Hematopoietic multipotent progenitor cell treated with erythropoietin and hydrocortisone succinate and interleukin-3 and kit ligand, for 4 days (in vitro differentiated cells): ENCODE data around the gene MAN1A1.

Experiments
- DNase-seq: peaks from one replicate; pipeline ENCODE4 v3.0.0-alpha.2; 2015

The MAN1A1 gene

DNA sequence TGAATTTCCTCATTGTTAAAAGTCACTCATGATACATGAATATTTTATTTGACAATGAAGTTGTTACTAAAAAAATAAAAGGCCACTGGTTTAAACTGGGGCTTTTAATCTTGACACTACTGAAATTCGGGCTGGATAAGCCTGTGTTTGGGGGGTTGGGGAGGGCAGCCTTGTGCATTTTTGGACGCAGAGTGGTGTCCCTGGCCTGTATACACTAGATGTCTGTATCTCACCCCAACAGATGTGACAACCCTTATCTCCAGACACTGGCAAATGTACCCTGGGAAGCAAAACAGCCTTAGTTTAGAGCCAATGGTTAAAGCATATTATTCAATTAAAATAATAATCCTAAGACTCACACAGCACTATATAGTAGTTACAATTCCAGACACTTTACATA lies 24.8 kb downstream of the MAN1A1 start:
- peak; percentile 95 for DNase-seq

DNA sequence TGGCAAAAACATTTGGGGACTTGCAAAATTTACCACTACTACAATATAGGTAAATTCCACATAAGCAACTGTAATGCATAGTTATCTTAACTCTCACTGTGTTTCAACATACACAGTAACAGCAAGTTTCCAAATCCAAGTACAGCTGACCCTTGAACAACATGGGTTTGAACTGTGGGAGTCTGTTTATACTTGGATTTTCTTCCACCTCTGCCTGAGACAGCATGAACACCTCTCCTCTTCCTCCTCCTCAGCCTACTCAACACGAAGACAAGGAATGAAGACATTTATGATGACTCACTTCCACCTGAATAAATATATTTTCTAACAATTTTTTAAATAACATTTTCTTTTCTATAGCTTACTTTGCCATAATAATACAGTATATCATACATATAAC lies 25.6 kb downstream of the MAN1A1 start:
- DNase-seq, result no peak

DNA sequence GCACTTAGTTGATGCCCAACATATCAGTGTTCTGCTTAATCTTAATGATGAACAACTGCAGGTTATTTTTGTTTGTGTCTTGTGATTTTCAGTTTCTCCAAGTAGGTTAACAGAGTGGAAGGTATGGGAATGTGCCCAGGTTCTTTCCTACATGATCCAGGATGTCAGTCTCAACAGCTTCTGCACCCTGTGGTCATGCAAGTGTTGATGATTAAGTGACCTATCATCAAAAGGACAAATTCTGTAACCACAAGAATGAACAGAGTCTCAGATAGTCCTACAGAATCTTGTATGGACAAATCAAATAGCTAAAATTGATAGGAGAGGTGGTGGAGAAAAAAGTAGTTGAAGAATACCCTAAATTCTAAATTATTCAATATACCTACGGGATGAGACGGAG lies 26.1 kb downstream of the MAN1A1 start:
- no peak for DNase-seq

- DNase-seq, result no peak
Measured at GRCh38 chr6:119322715-119323350, 26.7 kb downstream of the MAN1A1 start.

DNA sequence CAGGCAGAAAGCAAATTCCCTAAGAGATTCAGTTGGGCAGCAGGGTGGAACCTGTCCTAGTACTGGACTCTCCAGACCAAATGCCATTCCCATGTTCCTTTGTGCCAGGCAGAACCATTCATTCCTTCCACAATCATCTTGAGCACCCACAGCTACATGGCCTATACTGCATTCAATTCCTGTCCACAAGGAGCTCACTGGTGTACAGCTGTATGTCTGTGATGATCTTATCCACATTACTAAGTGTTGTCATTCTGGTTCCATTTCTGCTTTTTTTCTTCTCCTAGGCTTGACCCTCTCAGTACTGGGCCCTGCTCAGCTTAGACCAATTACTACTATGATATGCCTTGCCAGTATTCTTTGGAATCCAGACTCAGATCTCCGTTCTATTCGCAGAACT lies 27.5 kb downstream of the MAN1A1 start:
- no peak for DNase-seq

- no peak for DNase-seq
Measured at GRCh38 chr6:119319694-119320093, 29.9 kb downstream of the MAN1A1 start.

DNA sequence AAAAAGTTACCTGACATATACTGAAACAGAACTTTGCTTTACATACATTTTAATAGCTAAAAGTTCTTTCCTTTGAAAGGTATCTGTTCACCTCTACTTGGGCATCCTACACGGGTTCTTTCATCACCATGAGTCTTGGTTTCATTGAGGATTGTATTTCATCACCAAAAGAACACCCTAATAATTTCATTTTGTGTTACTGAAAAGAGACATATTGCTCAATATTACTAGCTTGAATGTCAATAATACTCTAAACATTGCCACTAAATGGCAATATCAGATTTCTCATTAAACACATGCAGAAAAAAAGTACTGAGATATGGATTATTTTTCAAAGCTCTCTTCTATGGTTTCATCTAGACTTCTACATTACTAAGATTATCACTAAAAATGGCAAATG lies 30.8 kb downstream of the MAN1A1 start:
- no peak for DNase-seq

- no peak for DNase-seq
Measured at GRCh38 chr6:119318176-119318575, 31.4 kb downstream of the MAN1A1 start.

- no peak for DNase-seq
Measured at GRCh38 chr6:119317007-119317406, 32.6 kb downstream of the MAN1A1 start.

DNA sequence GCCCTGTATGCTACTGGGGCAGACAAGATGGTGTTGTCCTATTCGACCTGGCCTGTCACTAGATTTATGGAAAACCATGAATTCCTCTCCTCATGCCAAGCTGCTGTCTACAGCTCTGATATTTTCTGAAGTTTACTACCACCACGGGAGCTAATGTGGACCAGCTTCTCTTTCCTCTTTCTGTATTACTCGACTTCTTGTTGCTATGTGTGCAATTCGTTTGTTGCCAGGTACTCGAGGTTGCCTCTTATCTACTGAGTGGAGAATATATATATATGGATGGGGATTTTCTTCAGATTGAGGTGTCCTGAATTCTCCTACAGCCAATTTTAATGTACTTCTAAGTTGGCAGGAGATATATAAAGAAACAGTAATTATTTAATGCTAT lies 34.7 kb downstream of the MAN1A1 start:
- peak; percentile 44 for DNase-seq

DNA sequence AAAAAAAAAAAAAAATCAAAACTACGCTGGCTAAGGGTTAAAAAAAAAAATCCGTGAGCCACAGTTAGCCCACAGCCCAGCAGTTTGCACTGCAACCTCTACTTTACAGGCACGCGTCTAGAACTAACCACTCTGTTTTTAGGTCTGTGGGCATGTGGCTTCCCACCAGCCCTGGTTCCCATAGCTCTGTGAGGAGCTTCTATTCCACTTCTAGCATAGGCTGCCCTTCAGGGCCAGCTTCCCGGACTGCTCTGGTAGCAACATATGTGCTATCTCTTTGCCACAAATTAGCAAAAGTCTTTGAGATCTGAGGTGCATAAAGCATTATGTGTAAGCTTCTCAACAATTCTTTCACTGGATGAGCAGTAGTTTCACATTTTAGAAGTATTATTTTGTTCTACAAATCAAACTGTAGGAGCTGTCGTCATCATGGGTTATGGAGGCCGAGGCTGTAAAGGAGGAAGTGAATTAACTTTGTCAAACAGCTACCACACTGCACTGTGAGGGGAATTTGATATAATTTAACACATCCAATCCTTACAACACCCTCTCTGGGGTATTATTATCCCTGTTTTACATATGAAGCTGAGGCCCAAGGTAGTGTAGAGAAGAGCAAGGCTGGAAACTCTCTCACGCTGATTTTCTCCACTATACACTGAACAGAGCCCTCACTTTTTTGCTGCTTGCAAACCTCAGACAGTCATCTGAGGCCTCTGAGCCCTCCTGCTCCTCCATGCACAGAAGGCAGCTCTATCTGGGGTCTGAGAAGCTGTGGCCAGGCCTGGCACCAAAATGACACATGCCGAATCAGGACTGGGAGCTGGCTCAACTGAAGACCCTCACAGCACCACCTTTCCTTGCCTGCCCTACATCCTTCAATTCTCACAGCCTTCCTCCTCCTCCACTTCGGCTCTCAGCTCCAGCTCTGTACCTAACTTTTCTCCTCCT lies 35.4 kb downstream of the MAN1A1 start:
- peak; percentile 66 for DNase-seq

DNA sequence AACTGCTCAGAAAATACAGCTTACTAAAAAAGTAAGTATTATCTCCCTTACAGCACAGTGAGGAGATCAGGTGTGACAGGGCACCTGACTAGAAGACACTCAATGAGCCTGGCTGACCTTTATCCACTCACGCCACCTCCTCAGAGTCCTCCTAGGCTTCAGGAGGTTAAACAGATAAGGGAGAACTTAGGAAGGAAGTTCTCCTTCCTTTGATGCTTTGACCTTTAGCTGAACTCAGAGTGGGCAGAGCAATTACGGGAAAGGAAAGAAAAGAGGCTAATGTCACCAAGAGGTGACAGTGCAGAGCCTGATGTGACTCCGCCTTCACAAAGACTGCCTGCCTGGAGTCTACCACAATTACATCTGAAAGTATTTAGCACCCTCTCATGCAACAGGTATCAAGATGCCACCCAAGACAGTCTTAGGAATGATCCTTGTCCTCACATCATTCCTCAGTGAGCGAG lies 36.7 kb downstream of the MAN1A1 start:
- peak; percentile 70 for DNase-seq

- no peak for DNase-seq
Measured at GRCh38 chr6:119312441-119312840, 37.1 kb downstream of the MAN1A1 start.

DNA sequence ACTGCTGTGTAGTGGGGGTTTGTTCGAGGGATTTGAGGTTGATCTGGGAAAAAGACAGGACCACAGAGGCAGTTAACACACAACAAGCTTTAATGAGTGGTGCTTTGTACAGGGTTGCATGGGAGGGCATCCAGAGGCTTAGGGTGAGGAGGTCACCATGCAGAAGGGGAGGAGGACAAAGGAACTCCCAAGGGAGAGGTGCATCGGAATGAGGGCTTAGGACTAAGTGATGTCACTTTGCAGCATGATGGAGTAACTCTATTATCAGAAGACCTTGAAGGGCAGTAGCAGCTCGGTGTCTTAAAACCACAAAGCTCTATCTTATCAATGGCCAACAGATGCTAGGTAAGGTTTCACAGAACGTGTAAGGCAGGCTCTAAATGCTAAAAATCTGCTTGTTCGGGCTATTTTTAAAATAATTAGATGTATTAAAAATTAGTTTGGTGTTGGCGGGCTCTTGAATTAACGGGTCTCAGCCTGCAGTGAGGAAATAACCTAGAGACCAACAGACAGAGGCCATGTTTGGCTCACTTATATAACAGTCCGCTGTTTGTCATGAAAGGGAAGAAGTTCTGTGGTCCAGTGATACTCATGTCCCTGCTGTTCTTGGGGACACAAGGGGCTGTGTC lies 37.9 kb downstream of the MAN1A1 start:
- peak; percentile 89 for DNase-seq

- DNase-seq, result no peak
Measured at GRCh38 chr6:119310486-119311036, 39.0 kb downstream of the MAN1A1 start.

- no peak for DNase-seq
Measured at GRCh38 chr6:119308991-119309657, 40.4 kb downstream of the MAN1A1 start.

GRCh38 chr6:119308048-119308570 lies 41.5 kb downstream of the MAN1A1 start:
- DNase-seq, result peak; percentile 60

DNA sequence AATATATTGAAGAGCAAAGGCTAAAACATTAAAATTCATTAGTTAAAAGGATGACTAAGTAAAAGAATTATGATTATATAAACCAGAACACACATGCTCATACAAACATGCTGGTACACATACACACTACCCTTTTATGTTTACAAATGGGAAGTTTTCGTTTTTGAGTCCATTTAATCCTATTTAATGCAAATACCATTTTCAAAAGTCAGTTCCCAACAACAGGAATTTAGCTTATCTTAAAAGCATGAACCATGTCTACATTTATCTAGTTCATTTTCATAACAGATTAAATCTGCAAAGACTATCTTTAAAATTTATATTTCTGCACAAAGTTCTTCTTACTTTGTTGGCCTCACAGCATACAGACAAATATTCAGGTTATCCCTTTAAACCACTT lies 42.5 kb downstream of the MAN1A1 start:
- DNase-seq, result no peak

DNA sequence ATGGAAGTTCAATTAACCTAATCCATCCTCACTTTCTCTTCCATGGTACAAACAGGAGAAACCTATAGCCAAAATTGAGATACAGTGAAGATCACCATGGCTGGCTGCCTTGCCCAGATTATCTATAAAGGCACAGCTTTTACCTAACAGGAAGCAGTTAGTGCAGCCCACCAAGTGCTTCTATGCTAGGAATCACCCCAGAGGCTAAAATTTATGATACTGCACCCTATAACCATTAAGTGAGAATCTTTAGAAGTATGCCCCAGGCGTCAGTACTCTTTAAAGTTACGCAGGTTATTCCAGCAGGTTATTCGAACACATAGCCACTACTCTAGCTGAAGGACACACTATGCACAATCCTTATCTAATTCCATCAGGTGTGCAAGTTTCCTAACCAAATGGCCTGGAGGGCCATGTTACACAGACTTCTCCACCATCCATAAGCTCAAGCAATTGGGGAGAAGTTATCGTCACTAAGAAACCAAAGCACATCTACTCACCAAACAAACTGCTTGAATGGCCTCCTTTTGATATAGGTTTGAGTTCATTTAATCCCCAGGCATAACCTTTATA lies 43.1 kb downstream of the MAN1A1 start:
- no peak for DNase-seq

- DNase-seq, result peak; percentile 22
Measured at GRCh38 chr6:119303164-119303887, 46.2 kb downstream of the MAN1A1 start.

DNA sequence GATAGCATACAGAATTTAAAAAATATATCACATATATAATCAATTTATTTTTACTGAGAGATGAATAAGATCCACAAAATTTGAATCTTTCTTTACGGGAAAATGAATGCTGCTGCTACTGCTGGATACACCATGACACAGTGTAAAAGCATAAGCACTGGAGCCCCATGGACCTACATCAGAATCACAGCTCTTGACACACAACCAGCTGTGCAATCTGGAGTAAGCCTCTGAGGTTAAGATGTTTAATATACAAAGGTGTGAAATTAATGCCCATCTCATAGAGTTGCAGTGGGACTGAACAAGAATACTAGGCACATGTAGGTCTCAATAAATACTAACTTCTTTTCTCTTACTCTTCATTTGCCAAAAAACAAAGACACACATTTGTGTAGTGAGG lies 48.1 kb downstream of the MAN1A1 start:
- no peak for DNase-seq

- no peak for DNase-seq
Measured at GRCh38 chr6:119299694-119300093, 49.9 kb downstream of the MAN1A1 start.
